ENCODE measurements around the gene LRRC43. TPM values are rescaled to one million over a fixed set of nuclear protein-coding genes. Genes with fewer than 3 reads are reported as not detected.

LRRC43 gene
- total and polyA plus RNA-seq, 2 of the 4 experiments (the other 2 are of a cell fraction) = 0.26 to 0.36 TPM

GRCh38 chr12:122166422-122167349, 16.2 kb upstream of the LRRC43 start:
- H3K9me3 ChIP-seq (ENCODE audit: control insufficient read depth, insufficient read depth, low read length) = no peaks in the 10 kb centered on the region
- intact Hi-C loops (cut with micrococcal nuclease) = no loop called here
- H2BK120ac ChIP-seq (ENCODE audit: low read depth, low read length) = no peak overlapping the region
- H2BK15ac ChIP-seq (ENCODE audit: low read depth, low read length) = no peak overlapping the region
- H3K27me3 ChIP-seq (ENCODE audit: control insufficient read depth, insufficient read depth, low read length) = peaks cover 17% of the 10 kb centered on the region
- WGBS, 2 experiments (ENCODE audit: extremely low coverage in 2 of 2, insufficient read length in 1 of 2) = 82% methylated on average over 6 of the region's 22 CpGs; no CpG with 5 or more reads in 1 of the 2 experiments
- H3K4me1 ChIP-seq (ENCODE audit: control insufficient read depth, insufficient read depth, low read length) = no peaks in the 10 kb centered on the region
- no peak overlapping the region for H3K4me2 ChIP-seq (ENCODE audit: low read depth, low read length)
- no peak overlapping the region for H2AK5ac ChIP-seq (ENCODE audit: low read depth, low read length)
- H3K4me3 ChIP-seq (ENCODE audit: insufficient read depth, low read depth, low read length) = no peak overlapping the region
- H3K27ac ChIP-seq (ENCODE audit: insufficient read depth, low read length) = no peak overlapping the region
- ChIA-PET CTCF (no interaction called here), POLR2A (ENCODE audit: unreplicated experiment) (no interaction called here)
- no peak overlapping the region for H2AFZ ChIP-seq (replicated peaks; ENCODE audit: low read length, poor library complexity)
- dilution Hi-C loops (cut with HindIII; ENCODE audit: low sequenced_read_pairs, unreplicated experiment) = no loop called here
- no peak overlapping the region for H3K56ac ChIP-seq (ENCODE audit: extremely low read depth, insufficient read depth, low read length)
- H3K4ac ChIP-seq (ENCODE audit: low read depth, low read length) = no peak overlapping the region
- H4K91ac ChIP-seq (ENCODE audit: insufficient read depth, low read depth, low read length) = no peak overlapping the region
- ATAC-seq (ENCODE audit: low read depth) (no peak), DNase-seq (no peak)
- H4K8ac ChIP-seq (ENCODE audit: low read depth in 2 of 2, low read length in 2 of 2) = no peak overlapping the region
- H2BK20ac ChIP-seq (ENCODE audit: low read depth, low read length) = no peak overlapping the region
- H4K5ac ChIP-seq (ENCODE audit: low read depth, low read length) = no peak overlapping the region
- no TSS peak for BruUV-seq (replicated peaks)
- H3K14ac ChIP-seq (replicated peaks; ENCODE audit: low read depth, low read length) = no peak overlapping the region
- H2BK5ac ChIP-seq (ENCODE audit: low read depth, low read length, poor library complexity, severe bottlenecking) = no peak overlapping the region
- H3K79me1 ChIP-seq (ENCODE audit: low read depth in 1 of 2, low read length in 2 of 2) = no peaks in the 10 kb centered on the region
- in situ Hi-C loops (cut with MboI; ENCODE audit: low sequenced_read_pairs) = no loop called here
- H3K23ac ChIP-seq (ENCODE audit: low read depth, low read length) = no peak overlapping the region
- H3K18ac ChIP-seq (ENCODE audit: low read depth, low read length) = no peak overlapping the region
- H4K20me1 ChIP-seq (ENCODE audit: insufficient read depth, low read length) = no peaks in the 10 kb centered on the region
- no peak overlapping the region for H2AK9ac ChIP-seq (replicated peaks; ENCODE audit: low read depth, low read length, poor library complexity)
- no peaks in the 10 kb centered on the region for H3K36me3 ChIP-seq (ENCODE audit: control insufficient read depth, insufficient read depth, low read length)
- no peak overlapping the region for H3K9ac ChIP-seq (ENCODE audit: low read depth, low read length)
- H3K9me1 ChIP-seq (ENCODE audit: insufficient read depth, low read length) = no peaks in the 10 kb centered on the region
- TF ChIP-seq RAD21 (IDR thresholded peaks at IDR 0.05; ENCODE audit: low read length) (no peak), USF2 (IDR thresholded peaks at IDR 0.05; ENCODE audit: low read depth, low read length) (no peak), MXI1 (IDR thresholded peaks at IDR 0.05; ENCODE audit: borderline replicate concordance, low read depth, low read length) (no peak), RFX5 (IDR thresholded peaks at IDR 0.05; ENCODE audit: low read depth, low read length) (no peak), CTCF (conservative IDR thresholded peaks at IDR 0.05; ENCODE audit: low read depth, low read length) (no peak), MAFK (IDR thresholded peaks at IDR 0.05; ENCODE audit: low read depth, low read length) (no peak), NFE2L2 (IDR thresholded peaks at IDR 0.05; ENCODE audit: low read depth, low read length) (no peak), RCOR1 (IDR thresholded peaks at IDR 0.05; ENCODE audit: insufficient replicate concordance, low read length) (no peak), CHD1 (IDR thresholded peaks at IDR 0.05; ENCODE audit: low read depth, low read length) (no peak), BHLHE40 (IDR thresholded peaks at IDR 0.05; ENCODE audit: low read depth, low read length) (no peak), MAZ (IDR thresholded peaks at IDR 0.05; ENCODE audit: borderline replicate concordance, low read depth, low read length) (no peak), FOS (IDR thresholded peaks at IDR 0.05; ENCODE audit: low read depth, low read length) (no peak), POLR2A (IDR thresholded peaks at IDR 0.05; ENCODE audit: low read depth, low read length) (no peak), SMC3 (IDR thresholded peaks at IDR 0.05; ENCODE audit: low read depth, low read length) (no peak), ELK1 (IDR thresholded peaks at IDR 0.05; ENCODE audit: borderline replicate concordance, low read depth, low read length) (no peak)

Data from IMR-90 (cell line).